ENCODE data around the gene TFEC. TPM values are rescaled to one million over a fixed set of nuclear protein-coding genes. Genes with fewer than 3 reads are reported as not detected.
"Not testable (repeated sequence)": the region's sequence is repeated elsewhere in the genome, so short reads cannot be mapped to it uniquely, and the experiment has no call there.

TFEC gene
- total RNA-seq (2014; rRNA removed; shearing (Covaris generic)): not detected in 2 replicates

GRCh38 chr7:116030651-116031276 is at the start of gene TFEC:
Gene TFEC (minus strand): TSS chr7:116030763. CDS start chr7:115984441, 46,322 bp downstream.
- no peak for DNase-seq (ENCODE audit: low spot score)

GRCh38 chr7:116075351-116076145 is 45.0 kb upstream of the TFEC start:
- no peak for DNase-seq (ENCODE audit: low spot score)

GRCh38 chr7:116071629-116072028 is 41.1 kb upstream of the TFEC start:
- DNase-seq (ENCODE audit: low spot score): no peak

GRCh38 chr7:116064179-116064578 is 33.6 kb upstream of the TFEC start:
- no peak for DNase-seq (ENCODE audit: low spot score)

GRCh38 chr7:116062666-116063065 is 32.1 kb upstream of the TFEC start:
- DNase-seq (ENCODE audit: low spot score): no peak

- DNase-seq (ENCODE audit: low spot score): no peak
Measured at GRCh38 chr7:116052006-116052405, 21.4 kb upstream of the TFEC start.

DNA sequence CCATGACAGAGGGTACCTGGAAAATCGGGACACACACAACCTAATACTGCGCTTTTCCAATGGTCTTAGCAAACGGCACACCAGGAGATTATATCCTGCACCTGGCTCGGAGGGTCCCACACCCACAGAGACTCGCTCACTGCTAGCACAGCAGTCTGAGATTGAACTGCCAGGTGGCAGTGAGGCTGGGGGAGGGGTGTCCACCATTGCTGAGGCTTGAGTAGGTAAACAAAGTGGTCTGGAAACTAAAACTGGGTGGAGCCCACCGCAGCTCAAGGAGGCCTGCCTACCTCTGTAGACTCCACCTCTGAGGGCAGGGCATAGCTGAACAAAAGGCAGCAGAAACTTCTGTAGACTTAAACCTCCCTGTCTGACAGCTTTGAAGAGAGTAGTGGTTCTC is 16.7 kb upstream of the TFEC start:
- DNase-seq (ENCODE audit: low spot score): not testable (repeated sequence)

- DNase-seq (ENCODE audit: low spot score): no peak
Measured at GRCh38 chr7:116045532-116045931, 15.0 kb upstream of the TFEC start.

- DNase-seq (ENCODE audit: low spot score): no peak
Measured at GRCh38 chr7:116041615-116042014, 11.1 kb upstream of the TFEC start.

DNA sequence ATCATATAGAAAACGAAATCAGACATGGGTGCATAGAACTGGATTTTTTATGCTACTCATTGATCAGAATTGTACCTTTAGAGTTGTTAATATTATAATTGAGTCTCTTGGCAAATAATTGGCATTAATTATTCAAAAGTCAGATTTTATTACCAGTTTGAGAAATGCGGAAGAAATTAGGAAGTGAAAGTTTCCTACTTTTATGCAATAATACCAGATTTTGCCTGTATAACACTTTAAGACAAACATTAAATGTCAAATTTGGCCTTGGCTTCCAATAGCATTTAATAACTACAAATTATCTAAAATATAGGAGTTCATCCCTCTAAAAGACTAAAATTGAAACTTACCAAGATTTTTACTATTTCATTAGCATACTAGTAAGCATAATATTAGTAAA is 6.8 kb upstream of the TFEC start:
- DNase-seq (ENCODE audit: low spot score): no peak

DNA sequence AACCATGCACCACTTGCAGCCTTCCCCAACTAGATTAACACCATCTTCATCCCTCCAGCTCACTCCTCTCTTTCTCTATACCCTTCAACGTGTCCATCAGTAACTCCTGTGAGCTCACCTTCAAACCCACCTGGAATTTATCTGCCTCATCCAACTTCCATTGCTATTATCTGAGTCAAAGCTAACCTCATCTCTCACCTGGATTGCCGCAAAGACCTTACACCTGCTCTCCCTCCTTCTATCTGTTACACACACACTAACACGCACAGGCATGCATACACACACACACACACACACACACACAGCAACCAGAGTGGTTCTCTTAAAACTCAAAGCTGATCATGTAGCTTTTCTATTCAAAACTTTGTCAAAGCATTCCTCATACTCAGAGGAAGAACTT is 3.8 kb upstream of the TFEC start:
- no peak for DNase-seq (ENCODE audit: low spot score)

- no peak for DNase-seq (ENCODE audit: low spot score)
Measured at GRCh38 chr7:116032886-116033285, 2.3 kb upstream of the TFEC start.

DNA sequence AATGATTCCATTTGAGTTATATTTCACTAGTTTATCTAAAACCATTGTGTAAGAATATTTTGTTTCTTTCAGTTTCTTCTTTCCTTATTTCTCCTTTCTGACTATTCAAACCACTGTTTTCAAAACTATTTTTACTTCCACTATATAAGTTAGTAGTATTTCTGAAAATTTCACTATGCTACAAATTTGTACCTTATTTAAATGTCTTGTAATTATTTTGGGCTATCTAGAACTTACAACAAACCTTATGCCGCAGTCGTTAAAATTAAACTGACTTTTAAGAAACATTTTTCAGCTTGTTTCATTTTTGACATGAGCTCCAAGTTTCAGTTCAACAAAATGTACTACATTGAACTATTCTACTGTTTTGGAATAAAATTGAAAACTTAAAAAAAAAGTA is 1.8 kb downstream of the TFEC start:
- no peak for DNase-seq (ENCODE audit: low spot score)

GRCh38 chr7:116027786-116028185 is 2.8 kb downstream of the TFEC start:
- DNase-seq (ENCODE audit: low spot score): no peak

DNA sequence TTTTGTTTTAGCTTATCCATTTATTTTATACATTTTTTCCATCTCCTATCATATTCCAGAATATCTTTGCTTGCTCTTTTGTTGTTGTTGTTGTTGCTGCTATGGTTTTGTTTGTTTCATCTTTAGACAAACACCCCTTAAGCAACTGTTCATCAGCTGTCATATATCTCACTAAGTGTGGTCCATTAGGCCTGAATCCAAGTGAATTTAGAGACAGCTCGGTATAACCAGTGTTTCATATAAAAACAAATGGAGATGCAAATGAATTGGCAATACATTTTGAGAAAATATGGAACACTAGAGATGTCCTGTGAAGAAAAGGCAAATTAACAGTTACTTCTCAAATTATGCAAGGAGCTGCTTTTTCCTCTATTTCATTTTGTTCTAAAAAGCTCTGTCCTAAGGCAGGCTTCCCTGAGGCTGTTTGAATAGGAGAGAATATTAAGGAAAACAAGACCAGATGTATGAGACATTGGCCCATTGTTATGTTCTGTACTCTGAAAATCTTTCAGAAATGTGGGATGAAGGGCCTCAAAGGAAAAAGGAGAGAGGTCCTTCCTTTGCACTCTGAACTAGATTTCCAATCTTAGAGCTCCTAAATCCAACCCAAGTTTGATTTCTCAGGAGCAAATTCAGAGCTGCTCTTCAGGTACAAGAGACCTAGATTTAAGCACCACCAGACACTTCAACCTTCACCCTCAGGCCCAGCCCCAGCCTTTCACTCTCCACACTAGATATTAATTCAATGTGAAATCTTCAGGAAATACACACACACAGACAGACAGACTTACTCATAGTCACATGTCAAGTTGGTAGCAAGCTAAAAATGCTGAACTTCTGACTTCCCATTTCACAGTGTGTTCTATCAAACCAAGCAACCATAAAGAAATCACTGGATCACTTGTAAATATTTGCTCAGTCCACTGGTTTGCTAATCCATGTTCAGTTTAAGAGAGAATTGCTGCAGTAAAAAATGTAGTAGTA is 5.4 kb downstream of the TFEC start:
- no peak for DNase-seq (ENCODE audit: low spot score)

DNA sequence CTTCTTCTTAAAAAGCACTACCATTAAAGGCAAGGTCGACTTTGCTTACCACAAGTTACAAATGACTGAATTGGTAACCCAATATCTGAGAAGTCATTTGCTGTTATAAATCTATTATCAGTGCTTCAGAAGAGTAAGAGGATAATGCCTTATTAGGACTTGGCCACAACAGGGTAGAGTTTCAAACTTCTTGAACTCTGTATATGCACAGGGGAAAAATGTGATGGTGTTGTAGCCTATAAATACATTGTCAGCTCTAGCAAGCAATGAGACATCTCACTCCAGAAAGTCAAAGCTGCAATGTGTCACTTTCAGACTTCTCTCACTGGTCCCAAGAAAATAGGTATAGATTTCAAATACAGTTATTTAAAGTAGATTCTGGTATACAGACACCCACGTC is 9.3 kb downstream of the TFEC start:
- no peak for DNase-seq (ENCODE audit: low spot score)

GRCh38 chr7:116018731-116019130 is 11.8 kb downstream of the TFEC start:
- no peak for DNase-seq (ENCODE audit: low spot score)

DNA sequence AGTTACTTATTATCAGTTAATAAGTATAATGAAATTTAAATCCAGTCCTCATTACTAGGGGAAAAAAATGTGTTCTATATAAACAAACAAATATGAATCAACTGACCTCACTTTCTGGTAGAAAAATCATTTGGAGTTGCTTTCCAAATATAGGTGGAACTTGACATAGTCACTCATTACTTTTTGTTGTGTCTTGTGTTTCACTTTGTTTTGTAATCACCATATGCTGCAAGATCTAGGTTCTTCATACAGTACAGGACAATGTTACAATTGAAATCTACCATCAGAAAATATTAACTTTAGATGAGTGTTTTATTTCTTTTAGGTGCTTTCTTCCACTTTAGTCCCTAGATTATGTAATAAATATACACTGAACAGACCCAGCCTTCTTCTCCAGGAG is 16.9 kb downstream of the TFEC start:
- no peak for DNase-seq (ENCODE audit: low spot score)

DNA sequence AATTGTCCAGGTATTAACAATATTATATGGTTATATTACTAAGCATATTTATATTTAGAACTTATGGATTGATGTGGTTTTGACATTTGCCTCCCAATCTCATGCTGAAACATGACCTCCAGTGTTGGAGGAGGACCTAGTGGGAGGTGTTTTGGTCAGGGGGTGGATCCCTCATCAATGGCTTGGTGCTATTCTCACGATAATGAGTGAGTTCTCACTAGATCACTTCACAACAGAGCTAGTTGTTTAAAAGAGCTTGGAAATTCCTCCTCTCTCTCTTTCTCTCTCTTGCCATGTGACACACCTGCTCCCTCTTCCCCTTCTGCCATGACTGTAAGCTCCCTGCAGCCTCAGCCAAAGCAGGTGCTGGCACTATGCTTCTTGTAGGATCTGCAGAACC is 19.0 kb downstream of the TFEC start:
- no peak for DNase-seq (ENCODE audit: low spot score)

DNA sequence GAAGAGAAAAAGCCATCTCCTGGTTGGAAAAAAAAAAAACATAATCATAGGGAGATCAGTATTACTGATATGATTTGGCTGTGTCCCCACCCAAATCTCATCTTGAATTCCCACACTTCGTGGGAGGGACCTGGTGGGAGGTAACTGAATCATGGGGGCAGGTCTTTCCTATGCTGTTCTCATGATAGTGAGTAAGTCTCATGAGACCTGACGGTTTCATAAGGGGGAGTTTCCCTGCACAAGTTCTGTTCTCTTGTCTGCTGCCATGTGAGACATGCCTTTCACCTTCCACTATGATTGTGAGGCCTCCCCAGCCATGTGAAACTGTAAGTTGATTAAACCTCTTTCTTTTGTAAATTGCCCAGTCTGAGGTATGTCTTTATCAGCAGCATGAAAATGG is 25.8 kb downstream of the TFEC start:
- DNase-seq (ENCODE audit: low spot score): not testable (repeated sequence)

DNA sequence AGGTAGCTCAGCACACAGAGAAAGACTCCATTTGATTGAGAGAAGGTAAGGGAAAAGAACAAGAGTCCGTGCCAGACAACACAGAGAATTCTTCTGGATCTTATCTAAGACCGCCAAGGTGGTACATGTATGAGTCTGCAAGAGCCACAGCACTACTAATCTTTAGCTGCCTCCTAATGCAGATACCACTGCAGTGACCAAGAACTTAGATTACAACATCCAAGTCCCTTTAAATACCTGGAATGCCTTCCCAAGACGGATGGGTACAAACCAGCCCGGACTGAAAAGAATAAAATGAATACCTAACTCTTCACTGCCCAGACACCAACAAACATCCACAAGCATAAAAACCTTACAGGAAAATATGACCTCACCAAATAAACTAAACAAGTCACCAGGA is 33.3 kb downstream of the TFEC start:
- DNase-seq (ENCODE audit: low spot score): no peak

DNA sequence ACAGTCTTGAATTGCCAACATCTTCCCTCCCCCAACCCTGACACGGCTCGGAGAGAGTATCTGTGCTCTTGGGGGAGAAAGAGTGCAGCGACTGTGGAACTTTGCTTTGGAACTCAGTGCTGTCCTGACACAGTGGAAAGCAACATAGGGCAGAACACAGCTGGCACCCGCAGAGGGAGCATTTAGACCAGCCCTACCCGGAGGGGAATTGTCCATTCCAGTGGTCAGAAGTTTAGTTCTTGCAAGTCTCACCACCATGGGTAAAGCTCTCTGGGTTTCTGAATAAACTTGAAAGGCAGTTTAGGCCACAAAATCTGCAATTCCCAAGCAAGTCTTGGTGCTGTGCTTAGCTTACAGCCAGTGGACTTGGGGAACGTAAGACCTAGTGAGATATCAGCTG is 34.9 kb downstream of the TFEC start:
- DNase-seq (ENCODE audit: low spot score): no peak
